Natural killer cell (primary cell): ENCODE data around the gene PTAR1. TPM values are rescaled to one million over a fixed set of nuclear protein-coding genes. Genes with fewer than 3 reads are reported as not detected.
"Not testable (repeated sequence)": the region's sequence is repeated elsewhere in the genome, so short reads cannot be mapped to it uniquely, and the experiment has no call there.

Source experiments
- ATAC-seq, 3 donors: fragments of 150-1000 bp in 2 of 3; fragments of 200-7000 bp in 1 of 3; cut with Tn5 transposase; 1 replicate in 1 of 3; 2 replicates in 2 of 3; pipeline ENCODE4 v1.10.0; 2021; ENCODE audit warnings: mild to moderate bottlenecking in 2 of 3, moderate library complexity in 2 of 3
- DNase-seq, 2 donors: peaks; one replicate each; pipeline versions ENCODE4 v3.0.0 to v3.0.0-alpha.2; 2013 to 2021; ENCODE audit warnings: mixed read lengths in 1 of 2
- H3K27ac ChIP-seq: one replicate; pipeline ENCODE4 v1.5.1; 2013; ENCODE audit warnings: mild to moderate bottlenecking, low read length
- H3K27me3 ChIP-seq: one replicate; pipeline ENCODE4 v1.6.1; 2013; ENCODE audit warnings: low read length; ENCODE audit not compliant: control insufficient read depth, insufficient read depth
- H3K36me3 ChIP-seq: one replicate; pipeline ENCODE4 v1.6.1; 2013; ENCODE audit warnings: low read length; ENCODE audit not compliant: control insufficient read depth, insufficient read depth
- H3K4me1 ChIP-seq: one replicate; pipeline ENCODE4 v1.6.1; 2013; ENCODE audit warnings: low read length; ENCODE audit not compliant: control insufficient read depth, insufficient read depth
- H3K4me3 ChIP-seq: one replicate; pipeline ENCODE4 v1.5.1; 2013; ENCODE audit warnings: low read length
- H3K9me3 ChIP-seq: one replicate; pipeline ENCODE4 v1.6.1; 2013; ENCODE audit warnings: low read length; ENCODE audit not compliant: control insufficient read depth, insufficient read depth
- H3K27ac Mint-ChIP-seq, 2 donors: one replicate each; pipeline ENCODE4 v1.8.0; 2022; ENCODE audit warnings: mild to moderate bottlenecking in 2 of 2, mixed read lengths in 2 of 2, moderate library complexity in 1 of 2
- H3K27me3 Mint-ChIP-seq, 2 donors: one replicate each; pipeline ENCODE4 v1.8.0; 2022; ENCODE audit warnings: low read depth in 2 of 2, mixed read lengths in 2 of 2
- H3K36me3 Mint-ChIP-seq: one replicate; pipeline ENCODE4 v1.8.0; 2022; ENCODE audit warnings: mixed read lengths
- H3K4me1 Mint-ChIP-seq, 2 donors: one replicate each; pipeline ENCODE4 v1.8.0; 2022; ENCODE audit warnings: mixed read lengths in 2 of 2
- H3K4me3 Mint-ChIP-seq: one replicate; pipeline ENCODE4 v1.8.0; 2022; ENCODE audit warnings: mild to moderate bottlenecking, moderate library complexity, mixed read lengths
- H3K9me3 Mint-ChIP-seq, 2 donors: one replicate each; pipeline ENCODE4 v1.8.0; 2022; ENCODE audit warnings: mixed read lengths in 2 of 2
- WGBS: methylation state at CpG from one replicate; pipeline ENCODE4 v1.1.7; 2013; ENCODE audit warnings: missing lambda C conversion rate; ENCODE audit not compliant: insufficient coverage; 5-methylcytosine and 5-hydroxymethylcytosine counted together
- intact Hi-C: fragments of 100-400 bp; cut with micrococcal nuclease; formaldehyde crosslinking; loops from one replicate; pipeline ENCODE4 v1.14.2; 2022
- total RNA-seq, 4 donors: library from RNA; stranded (reverse); fragments of 120-200 nt in 1 of 4; gene quantifications; one replicate each; pipeline versions ENCODE4 v1.2.3 to v1.2.4, GENCODE V29; 2013 to 2022
- TF ChIP-seq, protein P1 (sequence below): fragments of 200-600 bp; IDR thresholded peaks from one replicate; pipeline ENCODE4 v1.8.0; 2022; ENCODE audit warnings: antibody characterized with exemption

PTAR1 gene
- total RNA-seq, 3 donors from 2014 or later (not counting 1 experiment from before 2014, with no cell fraction given), result 76.4 to 87.9 (median 85.6) TPM

DNA sequence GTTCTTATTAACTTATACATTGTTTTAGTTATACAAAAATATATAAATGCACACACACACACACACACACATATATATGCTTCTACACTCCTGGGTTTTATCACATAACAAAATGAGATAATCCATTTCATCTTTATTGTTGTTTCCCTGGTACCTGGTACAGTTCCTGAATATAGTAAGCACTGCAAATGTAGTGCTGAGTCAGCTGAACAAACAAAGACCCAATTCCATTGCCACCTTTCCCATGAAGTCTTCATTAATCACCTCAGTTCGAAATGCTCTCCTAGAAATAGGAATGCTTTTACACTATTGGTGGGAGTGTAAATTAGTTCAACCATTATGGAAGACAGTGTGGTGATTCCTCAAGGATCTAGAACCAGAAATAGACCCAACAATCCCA lies 13.4 kb upstream of the PTAR1 start:
- Histone ChIP-seq H3K4me1 (no peaks in the 10 kb centered on the region), H3K4me3 (no peak overlapping the region), H3K27ac (no peak overlapping the region), H3K27me3 (no peaks in the 10 kb centered on the region), H3K9me3 (no peaks in the 10 kb centered on the region), H3K36me3 (no peaks in the 10 kb centered on the region)
- Mint-ChIP-seq H3K36me3 (no peaks in the 10 kb centered on the region), H3K4me3 (no peak overlapping the region), H3K9me3 (no peaks in the 10 kb centered on the region), H3K27me3 (peaks cover 14 to 18% of the 10 kb centered on the region in 2 donors), H3K27ac (no peak overlapping the region), H3K4me1 (no peaks in the 10 kb centered on the region)
- DNase-seq (no peak), ATAC-seq (no peak)
- intact Hi-C loops, result no loop called here
- no CpG with 5 or more reads among the region's 1 CpG for WGBS
- TF ChIP-seq, protein P1, sequence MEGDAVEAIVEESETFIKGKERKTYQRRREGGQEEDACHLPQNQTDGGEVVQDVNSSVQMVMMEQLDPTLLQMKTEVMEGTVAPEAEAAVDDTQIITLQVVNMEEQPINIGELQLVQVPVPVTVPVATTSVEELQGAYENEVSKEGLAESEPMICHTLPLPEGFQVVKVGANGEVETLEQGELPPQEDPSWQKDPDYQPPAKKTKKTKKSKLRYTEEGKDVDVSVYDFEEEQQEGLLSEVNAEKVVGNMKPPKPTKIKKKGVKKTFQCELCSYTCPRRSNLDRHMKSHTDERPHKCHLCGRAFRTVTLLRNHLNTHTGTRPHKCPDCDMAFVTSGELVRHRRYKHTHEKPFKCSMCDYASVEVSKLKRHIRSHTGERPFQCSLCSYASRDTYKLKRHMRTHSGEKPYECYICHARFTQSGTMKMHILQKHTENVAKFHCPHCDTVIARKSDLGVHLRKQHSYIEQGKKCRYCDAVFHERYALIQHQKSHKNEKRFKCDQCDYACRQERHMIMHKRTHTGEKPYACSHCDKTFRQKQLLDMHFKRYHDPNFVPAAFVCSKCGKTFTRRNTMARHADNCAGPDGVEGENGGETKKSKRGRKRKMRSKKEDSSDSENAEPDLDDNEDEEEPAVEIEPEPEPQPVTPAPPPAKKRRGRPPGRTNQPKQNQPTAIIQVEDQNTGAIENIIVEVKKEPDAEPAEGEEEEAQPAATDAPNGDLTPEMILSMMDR, result no peak

- no peaks in the 10 kb centered on the region for H3K36me3 Mint-ChIP-seq
- no peak overlapping the region for H3K27ac Mint-ChIP-seq
- no peaks in the 10 kb centered on the region for H3K27me3 ChIP-seq
- no peak overlapping the region for H3K4me3 ChIP-seq
- intact Hi-C loops, result no loop called here
- H3K36me3 ChIP-seq, result no peaks in the 10 kb centered on the region
- H3K27ac ChIP-seq, result no peak overlapping the region
- TF ChIP-seq, protein P1, result no peak
- H3K4me1 Mint-ChIP-seq, result no peaks in the 10 kb centered on the region
- no peak overlapping the region for H3K4me3 Mint-ChIP-seq
- H3K4me1 ChIP-seq, result no peaks in the 10 kb centered on the region
- no peaks in the 10 kb centered on the region for H3K9me3 Mint-ChIP-seq
- DNase-seq (no peak), ATAC-seq (no peak)
- 79% methylated on average over 4 of the region's 4 CpGs for WGBS
- H3K9me3 ChIP-seq, result no peaks in the 10 kb centered on the region
- H3K27me3 Mint-ChIP-seq, result peaks cover 7 to 12% of the 10 kb centered on the region in 2 donors
Observed at GRCh38 chr9:69771775-69772418, 12.1 kb upstream of the PTAR1 start.

GRCh38 chr9:69768716-69769115 lies 8.9 kb upstream of the PTAR1 start:
- Histone ChIP-seq H3K27me3 (no peaks in the 10 kb centered on the region), H3K4me3 (no peak overlapping the region), H3K36me3 (no peaks in the 10 kb centered on the region), H3K9me3 (no peaks in the 10 kb centered on the region), H3K4me1 (no peaks in the 10 kb centered on the region), H3K27ac (no peak overlapping the region)
- peaks cover 6 to 7% of the 10 kb centered on the region in 2 donors for H3K27me3 Mint-ChIP-seq
- 82% methylated on average over 1 of the region's 1 CpG for WGBS
- H3K36me3 Mint-ChIP-seq, result no peaks in the 10 kb centered on the region
- ATAC-seq (no peak), DNase-seq (no peak)
- no peaks in the 10 kb centered on the region for H3K4me1 Mint-ChIP-seq
- TF ChIP-seq, protein P1, result no peak
- H3K9me3 Mint-ChIP-seq, result no peaks in the 10 kb centered on the region
- intact Hi-C loops, result no loop called here
- no peak overlapping the region for H3K4me3 Mint-ChIP-seq
- no peak overlapping the region for H3K27ac Mint-ChIP-seq

GRCh38 chr9:69768101-69768500 lies 8.3 kb upstream of the PTAR1 start:
- H3K27me3 Mint-ChIP-seq, result peaks cover 6 to 7% of the 10 kb centered on the region in 2 donors
- H3K27ac Mint-ChIP-seq, result no peak overlapping the region
- TF ChIP-seq, protein P1, result no peak
- no peaks in the 10 kb centered on the region for H3K36me3 ChIP-seq
- no peak overlapping the region for H3K4me3 Mint-ChIP-seq
- no peaks in the 10 kb centered on the region for H3K4me1 Mint-ChIP-seq
- intact Hi-C loops, result no loop called here
- H3K27me3 ChIP-seq, result no peaks in the 10 kb centered on the region
- no peak for ATAC-seq
- no CpG with 5 or more reads among the region's 1 CpG for WGBS
- H3K27ac ChIP-seq, result no peak overlapping the region
- H3K9me3 Mint-ChIP-seq, result no peaks in the 10 kb centered on the region
- no peaks in the 10 kb centered on the region for H3K36me3 Mint-ChIP-seq
- H3K4me3 ChIP-seq, result no peak overlapping the region
- H3K4me1 ChIP-seq, result no peaks in the 10 kb centered on the region
- DNase-seq, result no peak
- no peaks in the 10 kb centered on the region for H3K9me3 ChIP-seq

DNA sequence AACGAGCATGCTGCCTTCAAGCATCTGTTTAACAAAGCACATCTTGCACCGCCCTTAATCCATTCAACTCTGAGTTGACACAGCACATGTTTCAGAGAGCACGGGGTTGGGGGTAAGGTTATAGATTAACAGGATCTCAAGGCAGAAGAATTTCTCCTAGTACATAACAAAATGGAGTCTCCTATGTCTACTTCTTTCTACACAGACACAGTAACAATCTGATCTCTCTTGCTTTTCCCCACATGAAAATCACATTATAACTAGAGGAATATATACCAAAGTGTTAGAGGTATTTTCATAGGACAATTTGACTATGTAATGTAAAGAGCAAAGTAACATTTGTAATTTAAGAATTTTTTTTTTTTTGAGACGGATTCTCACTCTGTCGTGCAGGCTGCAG lies 4.1 kb upstream of the PTAR1 start:
- H3K4me3 Mint-ChIP-seq, H3K27me3 Mint-ChIP-seq, ATAC-seq, H3K9me3 ChIP-seq, H3K27ac Mint-ChIP-seq, H3K36me3 ChIP-seq, H3K9me3 Mint-ChIP-seq, intact Hi-C loops, H3K4me1 ChIP-seq, DNase-seq, H3K27ac ChIP-seq, H3K27me3 ChIP-seq, H3K4me1 Mint-ChIP-seq, H3K36me3 Mint-ChIP-seq, H3K4me3 ChIP-seq: not testable (repeated sequence)
- 93% methylated on average over 2 of the region's 5 CpGs for WGBS
